ENCODE measurements around the gene TENM3. TPM values are rescaled to one million over a fixed set of nuclear protein-coding genes. Genes with fewer than 3 reads are reported as not detected.

TENM3 gene
- total and polyA plus RNA-seq, 10 of the 15 experiments (the other 5 are each of a cell fraction or from before 2014, with no cell fraction given), result 0.01 to 1.7 (median 0.08) TPM; not detected in 2

- ChIA-PET SMC1A (ENCODE audit: uncharacterized antibody, unreplicated experiment) (interaction anchor here (0.7 kb wide), 1 partner anchor 747 kb away, joined by 3 read pairs; no protein-coding TSS in a partner anchor), CTCF (no interaction called here), RAD21 (ENCODE audit: unreplicated experiment) (no interaction called here), POLR2A (no interaction called here)
- intact Hi-C loops (cut with micrococcal nuclease; ENCODE audit: unreplicated experiment) (no loop called here), in situ Hi-C loops (cut with MboI) (no loop called here)
- no peak overlapping the region for H3K27ac ChIP-seq (ENCODE audit: control insufficient read depth, insufficient read depth)
- no peak for ATAC-seq
- no peaks in the 10 kb centered on the region; the same call in 2 of the 3 replicates for H3K9me3 ChIP-seq (replicated peaks; ENCODE audit: control insufficient read depth, insufficient read depth, low read length)
- no peaks in the 10 kb centered on the region for H3K4me1 ChIP-seq (ENCODE audit: control insufficient read depth, insufficient read depth, low read length)
- TF ChIP-seq KAT2A (conservative IDR thresholded peaks at IDR 0.05; ENCODE audit: control insufficient read depth, low read depth, low read length), result no peak
- H3K27me3 ChIP-seq (replicated peaks in 1 of 2; ENCODE audit: control insufficient read depth in 2 of 2, insufficient read depth in 2 of 2, low read length in 1 of 2), result no peaks in the 10 kb centered on the region
- no peak overlapping the region for H2AFZ ChIP-seq (ENCODE audit: control insufficient read depth, low read depth, low read length)
- no peak overlapping the region for H3K4me2 ChIP-seq (ENCODE audit: control insufficient read depth, insufficient read depth)
- no peak overlapping the region for H3K4me3 ChIP-seq
- WGBS (ENCODE audit: insufficient coverage, insufficient replicate concordance, low lambda C conversion rate, missing lambda C conversion rate), result 5% methylated on average over 8 of the region's 8 CpGs
- H3K9ac ChIP-seq (ENCODE audit: control insufficient read depth, insufficient read depth, low read length), result no peak overlapping the region
- DNase-seq (ENCODE audit: low read depth, low spot score), result no peak
- BruUV-seq (replicated peaks), result no TSS peak
- H4K20me1 ChIP-seq (ENCODE audit: control insufficient read depth, insufficient read depth), result no peaks in the 10 kb centered on the region
- H3K36me3 ChIP-seq (ENCODE audit: control insufficient read depth in 2 of 2, insufficient read depth in 2 of 2, low read length in 1 of 2), result no peaks in the 10 kb centered on the region
- FAIRE-seq, result no peak
- H3K79me2 ChIP-seq (ENCODE audit: control insufficient read depth, insufficient read depth, low read length), result no peaks in the 10 kb centered on the region
Measured at GRCh38 chr4:182203872-182204411, 39.3 kb upstream of the TENM3 start.

DNA sequence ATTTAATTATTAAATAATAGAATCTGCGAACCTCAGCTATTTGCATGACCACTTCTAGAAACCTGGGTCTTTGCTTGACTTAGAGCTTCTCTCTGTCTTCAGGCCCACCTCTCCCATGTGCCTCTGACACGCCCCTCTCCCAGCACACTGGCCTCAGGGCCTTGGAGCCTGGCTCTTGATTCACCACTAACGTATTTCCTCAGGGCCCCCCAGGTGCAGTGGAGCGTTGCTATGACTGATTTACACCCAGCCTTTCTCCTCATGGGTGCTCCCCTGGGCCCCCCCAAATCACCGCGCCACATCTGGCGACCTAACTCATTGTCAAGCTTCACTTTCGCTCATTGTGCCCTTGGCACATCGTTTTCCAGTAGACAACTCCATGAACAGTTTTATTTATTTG is 37.9 kb upstream of the TENM3 start:
- H3K27me3 ChIP-seq (replicated peaks in 1 of 2; ENCODE audit: control insufficient read depth in 2 of 2, insufficient read depth in 2 of 2, low read length in 1 of 2), result no peaks in the 10 kb centered on the region
- intact Hi-C loops (cut with micrococcal nuclease; ENCODE audit: unreplicated experiment), result no loop called here
- FAIRE-seq (no peak), ATAC-seq (no peak), DNase-seq (ENCODE audit: low read depth, low spot score) (no peak)
- H3K36me3 ChIP-seq (ENCODE audit: control insufficient read depth in 2 of 2, insufficient read depth in 2 of 2, low read length in 1 of 2), result no peaks in the 10 kb centered on the region
- H3K4me1 ChIP-seq (ENCODE audit: control insufficient read depth, insufficient read depth, low read length), result no peaks in the 10 kb centered on the region
- H3K9me3 ChIP-seq (replicated peaks; ENCODE audit: control insufficient read depth, insufficient read depth, low read length), result no peaks in the 10 kb centered on the region; the same call in 2 of the 3 replicates
- no peak overlapping the region for H2AFZ ChIP-seq (ENCODE audit: control insufficient read depth, low read depth, low read length)
- ChIA-PET SMC1A (ENCODE audit: uncharacterized antibody, unreplicated experiment) (interaction anchor here (0.6 kb wide), 1 partner anchor 39 kb away, joined by 3 read pairs; no protein-coding TSS in a partner anchor), RAD21 (ENCODE audit: unreplicated experiment) (no interaction called here), POLR2A (no interaction called here), CTCF (no interaction called here)
- H4K20me1 ChIP-seq (ENCODE audit: control insufficient read depth, insufficient read depth), result no peaks in the 10 kb centered on the region
- H3K4me3 ChIP-seq, result no peak overlapping the region
- no peaks in the 10 kb centered on the region for H3K79me2 ChIP-seq (ENCODE audit: control insufficient read depth, insufficient read depth, low read length)
- H3K4me2 ChIP-seq (ENCODE audit: control insufficient read depth, insufficient read depth), result no peak overlapping the region
- no peak overlapping the region for H3K27ac ChIP-seq (ENCODE audit: control insufficient read depth, insufficient read depth)
- H3K9ac ChIP-seq (ENCODE audit: control insufficient read depth, insufficient read depth, low read length), result no peak overlapping the region
- in situ Hi-C loops (cut with MboI), result no loop called here
- TF ChIP-seq KDM1A (IDR thresholded peaks at IDR 0.05; ENCODE audit: borderline replicate concordance), result no peak
- no peak for TF ChIP-seq NFXL1 (IDR thresholded peaks at IDR 0.05; ENCODE audit: borderline replicate concordance)
- no peak for TF ChIP-seq TARDBP (IDR thresholded peaks at IDR 0.05; ENCODE audit: borderline replicate concordance)
- TF ChIP-seq E2F4 (IDR thresholded peaks at IDR 0.05; ENCODE audit: low read depth, low read length), result no peak
- TF ChIP-seq ZNF592 (IDR thresholded peaks at IDR 0.05), result no peak
- BruUV-seq (replicated peaks), result no TSS peak
- 8% methylated on average over 9 of the region's 9 CpGs for WGBS (ENCODE audit: insufficient coverage, insufficient replicate concordance, low lambda C conversion rate, missing lambda C conversion rate)

Data from GM12878 (cell line).